SK-N-MC (cell line): ENCODE measurements around the gene PTPRF.

ENCODE experiments used
- EZH2 ChIP-seq: fragments of 200-600 bp; sonication (generic); IDR thresholded peaks from one replicate; pipeline ENCODE4 v1.6.1; 2017; ENCODE audit warnings: antibody characterized with exemption
- POLR2AphosphoS5 ChIP-seq: IDR thresholded peaks from 2 replicates; pipeline ENCODE4 v1.6.1; 2012; ENCODE audit warnings: mild to moderate bottlenecking, low read depth, low read length, borderline replicate concordance

DNA sequence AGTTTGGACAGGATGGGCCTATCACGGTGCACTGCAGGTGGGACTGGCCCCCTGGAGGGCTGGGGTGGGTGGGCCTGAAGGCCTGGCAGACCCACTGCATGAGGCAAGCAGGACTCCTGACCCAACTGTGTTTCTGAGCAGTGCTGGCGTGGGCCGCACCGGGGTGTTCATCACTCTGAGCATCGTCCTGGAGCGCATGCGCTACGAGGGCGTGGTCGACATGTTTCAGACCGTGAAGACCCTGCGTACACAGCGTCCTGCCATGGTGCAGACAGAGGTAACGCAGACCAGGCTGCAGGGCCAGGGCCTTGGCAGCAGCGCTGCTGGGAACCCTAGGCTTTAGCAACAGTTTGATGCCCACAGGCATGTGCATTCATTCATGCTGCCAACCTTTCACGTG, 90.3 kb downstream of the PTPRF start:
- TF ChIP-seq POLR2AphosphoS5 (no peak), EZH2 (no peak)
